A549 (cell line): ENCODE measurements around the gene EPN2.

Source experiments
- CHD2 ChIP-seq: fragments of 150-350 bp; IDR thresholded peaks from 2 replicates; pipeline ENCODE4 v1.6.1; 2014; ENCODE audit warnings: low read length; ENCODE audit not compliant: partially characterized antibody
- CTCF ChIP-seq: fragments of >200 bp; sonication (Bioruptor Twin); formaldehyde crosslinking; IDR thresholded peaks from 3 replicates; pipeline ENCODE4 v1.5.1; 2016
- MAX ChIP-seq: IDR thresholded peaks from 2 replicates; pipeline ENCODE4 v1.6.1; 2012
- REST ChIP-seq: fragments of 200-600 bp; sonication (generic); IDR thresholded peaks from 2 replicates; pipeline ENCODE4 v1.6.1; 2016; ENCODE audit warnings: antibody characterized with exemption, mild to moderate bottlenecking, moderate library complexity
- SMC3 ChIP-seq: fragments of >200 bp; sonication (Bioruptor Twin); formaldehyde crosslinking; IDR thresholded peaks from 3 replicates; pipeline ENCODE4 v1.6.1; 2018; ENCODE audit warnings: inconsistent platforms

GRCh38 chr17:19374136-19374535, 137.0 kb downstream of the EPN2 start:
- TF ChIP-seq CTCF (no peak), CHD2 (no peak), REST (no peak), MAX (no peak), SMC3 (no peak)
